T-helper 17 cell (primary cell): ENCODE results near the gene TADA2B. TPM values are rescaled to one million over a fixed set of nuclear protein-coding genes. Genes with fewer than 3 reads are reported as not detected.

Source experiments
- ATAC-seq: fragments of 150-1000 bp; cut with Tn5 transposase; 2 replicates; pipeline ENCODE4 v1.10.0; 2021; ENCODE audit warnings: mild to moderate bottlenecking, moderate library complexity
- DNase-seq, 3 donors: peaks; one replicate each; pipeline versions ENCODE4 v3.0.0 to v3.0.0-alpha.2; 2020 to 2021
- H3K9me3 ChIP-seq: one replicate; pipeline ENCODE4 v1.7.0; 2013; ENCODE audit warnings: low read length, mild to moderate bottlenecking; ENCODE audit not compliant: control insufficient read depth, poor library complexity, severe bottlenecking
- H3K27ac Mint-ChIP-seq: one replicate; pipeline ENCODE4 v1.8.0; 2022; ENCODE audit warnings: mild to moderate bottlenecking, moderate library complexity, mixed read lengths
- H3K27me3 Mint-ChIP-seq: one replicate; pipeline ENCODE4 v1.8.0; 2022; ENCODE audit warnings: mixed read lengths
- H3K36me3 Mint-ChIP-seq: one replicate; pipeline ENCODE4 v1.8.0; 2022; ENCODE audit warnings: low read depth, mixed read lengths
- H3K4me1 Mint-ChIP-seq: one replicate; pipeline ENCODE4 v1.8.0; 2022; ENCODE audit warnings: mild to moderate bottlenecking, mixed read lengths
- H3K4me3 Mint-ChIP-seq: one replicate; pipeline ENCODE4 v1.8.0; 2022; ENCODE audit warnings: mild to moderate bottlenecking, moderate library complexity, mixed read lengths
- total RNA-seq, 4 donors: library from RNA in 2 of 4; stranded (reverse) in 2 of 4; gene quantifications; one replicate each; pipeline ENCODE4 v1.2.3 and lab custom pipeline; 2022 to 2026

TADA2B gene
- total RNA-seq, 2 donors from 2014 or later: 31.8 to 40.9 TPM

DNA sequence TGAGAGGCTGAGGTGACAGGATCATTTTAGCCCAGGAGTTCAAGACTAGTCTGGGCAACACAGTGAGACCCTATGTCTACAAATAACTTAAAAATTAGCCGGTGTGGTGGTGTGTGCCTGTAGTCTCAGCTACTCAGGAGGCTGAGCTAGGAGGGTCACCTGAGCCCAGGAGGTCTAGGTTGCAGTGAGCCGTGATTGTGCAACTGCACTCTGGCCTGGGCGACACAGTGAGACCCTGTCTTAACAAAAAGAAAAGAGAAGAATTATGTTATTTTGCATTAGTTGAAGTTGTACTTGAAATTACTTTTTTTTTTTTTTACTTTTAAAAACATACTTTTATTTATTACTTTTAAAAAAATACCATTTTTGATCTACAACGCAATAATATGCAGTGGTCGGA lies 21.8 kb upstream of the TADA2B start:
- no peak overlapping the region for H3K4me3 Mint-ChIP-seq
- no peak for DNase-seq
- no peak overlapping the region for H3K27ac Mint-ChIP-seq
- no peaks in the 10 kb centered on the region for H3K27me3 Mint-ChIP-seq
- H3K36me3 Mint-ChIP-seq: no peaks in the 10 kb centered on the region
- ATAC-seq: no peak
- H3K4me1 Mint-ChIP-seq: peaks cover 4% of the 10 kb centered on the region
- no peaks in the 10 kb centered on the region for H3K9me3 ChIP-seq

GRCh38 chr4:7021930-7022664 lies 21.1 kb upstream of the TADA2B start:
- Mint-ChIP-seq H3K27ac (peak overlapping the region; percentile 60), H3K27me3 (no peaks in the 10 kb centered on the region), H3K36me3 (no peaks in the 10 kb centered on the region), H3K4me1 (peaks cover 4% of the 10 kb centered on the region), H3K4me3 (no peak overlapping the region)
- no peaks in the 10 kb centered on the region for H3K9me3 ChIP-seq
- DNase-seq (no peak), ATAC-seq (no peak)

DNA sequence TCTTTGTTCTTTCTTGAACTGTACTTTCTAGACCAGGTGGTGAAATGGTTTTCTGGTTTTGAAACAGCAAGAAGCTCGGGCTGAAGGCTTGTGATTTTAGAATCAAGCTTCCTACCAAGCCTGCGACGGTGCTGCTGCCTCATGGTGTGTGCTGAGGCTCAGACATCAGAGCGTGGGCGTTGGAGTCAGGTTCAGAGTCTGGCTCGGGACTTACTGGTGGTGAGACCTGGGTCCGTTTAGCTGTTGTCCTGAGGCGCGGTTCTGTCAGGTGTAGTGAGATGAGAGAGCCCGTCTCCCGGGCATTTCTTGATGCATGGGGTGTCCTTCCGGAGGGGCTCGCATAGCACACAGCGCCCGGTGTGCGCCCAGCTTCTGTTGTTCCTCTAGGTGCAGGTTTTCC lies 19.7 kb upstream of the TADA2B start:
- no peak for ATAC-seq
- H3K9me3 ChIP-seq: no peaks in the 10 kb centered on the region
- DNase-seq: no peak
- Mint-ChIP-seq H3K4me3 (no peak overlapping the region), H3K27ac (no peak overlapping the region), H3K27me3 (no peaks in the 10 kb centered on the region), H3K36me3 (peaks cover 8% of the 10 kb centered on the region), H3K4me1 (peaks cover 12% of the 10 kb centered on the region)

DNA sequence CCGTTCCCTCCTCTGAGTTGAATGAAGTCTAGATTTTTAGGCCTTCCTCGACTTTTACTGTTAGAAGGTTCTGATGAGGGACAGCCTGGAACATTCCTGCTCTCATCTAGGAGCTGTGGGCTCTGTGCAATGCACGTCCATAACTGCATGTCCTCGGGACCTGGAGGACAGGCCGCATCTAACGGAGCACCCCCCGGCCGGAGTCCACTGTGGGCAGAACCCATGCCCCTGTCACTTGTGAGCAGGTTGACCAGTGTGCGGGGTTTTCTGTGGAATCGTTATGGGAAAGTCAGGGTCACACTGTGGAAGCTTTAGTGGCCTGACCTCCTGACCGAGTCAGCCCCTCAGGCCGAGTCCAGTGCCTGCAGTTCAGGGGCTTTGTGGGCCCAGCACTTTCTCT lies 19.3 kb upstream of the TADA2B start:
- H3K27ac Mint-ChIP-seq: no peak overlapping the region
- no peaks in the 10 kb centered on the region for H3K27me3 Mint-ChIP-seq
- H3K9me3 ChIP-seq: no peaks in the 10 kb centered on the region
- ATAC-seq: no peak
- peaks cover 12% of the 10 kb centered on the region for H3K4me1 Mint-ChIP-seq
- peaks cover 8% of the 10 kb centered on the region for H3K36me3 Mint-ChIP-seq
- H3K4me3 Mint-ChIP-seq: no peak overlapping the region
- no peak for DNase-seq

DNA sequence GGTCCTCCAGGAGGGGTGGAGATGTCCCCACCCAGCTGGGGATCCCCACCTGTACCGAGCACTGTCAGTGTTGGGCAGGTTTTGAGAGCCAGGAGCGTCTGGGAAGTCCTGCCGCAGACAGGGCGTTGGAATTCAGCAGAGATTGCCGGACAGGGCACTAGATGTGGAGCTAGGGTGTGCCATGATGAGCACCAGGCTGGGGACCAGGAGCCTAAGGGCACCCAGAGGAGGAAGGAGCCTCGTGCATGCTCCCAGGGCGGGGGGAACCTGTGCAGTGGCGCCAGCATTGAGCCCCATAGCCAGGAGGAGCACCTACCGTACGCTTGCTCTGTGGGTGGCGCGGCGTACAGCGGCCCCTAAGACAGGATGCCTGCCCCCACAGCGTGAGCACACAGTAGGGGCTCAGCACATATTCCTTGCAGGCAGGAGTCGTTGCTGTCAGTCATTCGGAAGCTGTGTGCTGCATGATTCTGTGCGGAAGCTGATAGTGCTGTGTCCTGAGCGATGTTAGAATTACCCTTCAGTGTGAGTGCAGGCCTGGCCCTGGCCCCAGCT lies 18.8 kb upstream of the TADA2B start:
- no peaks in the 10 kb centered on the region for H3K9me3 ChIP-seq
- Mint-ChIP-seq H3K4me3 (no peak overlapping the region), H3K27me3 (no peaks in the 10 kb centered on the region), H3K4me1 (peaks cover 12% of the 10 kb centered on the region), H3K27ac (no peak overlapping the region), H3K36me3 (peaks cover 8% of the 10 kb centered on the region)
- DNase-seq (no peak), ATAC-seq (no peak)

DNA sequence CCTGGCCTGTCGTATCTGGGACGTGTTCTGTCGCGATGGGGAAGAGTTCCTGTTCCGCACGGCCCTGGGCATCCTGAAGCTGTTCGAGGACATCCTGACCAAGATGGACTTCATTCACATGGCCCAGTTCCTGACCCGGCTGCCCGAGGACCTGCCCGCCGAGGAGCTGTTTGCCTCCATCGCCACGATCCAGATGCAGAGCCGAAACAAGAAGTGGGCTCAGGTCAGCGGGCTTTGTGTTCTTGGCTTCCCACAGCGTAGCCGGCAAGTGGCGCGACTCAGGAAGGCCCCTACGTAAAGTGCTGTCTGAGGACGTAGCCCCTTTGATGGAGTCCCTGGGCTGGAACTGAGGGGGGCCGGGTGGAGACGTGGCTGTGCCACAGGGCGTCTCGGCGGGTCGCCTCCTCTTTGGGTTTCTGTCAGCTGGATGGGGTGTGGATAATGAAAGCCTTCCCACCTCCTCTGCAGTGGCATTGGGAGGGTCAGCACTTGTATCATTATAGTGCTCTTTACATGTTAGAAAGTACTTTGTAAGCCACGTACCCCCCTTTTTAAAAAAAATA lies 18.1 kb upstream of the TADA2B start:
- Mint-ChIP-seq H3K36me3 (peaks cover 8% of the 10 kb centered on the region), H3K4me3 (no peak overlapping the region), H3K27me3 (no peaks in the 10 kb centered on the region), H3K4me1 (peaks cover 12% of the 10 kb centered on the region), H3K27ac (no peak overlapping the region)
- H3K9me3 ChIP-seq: no peaks in the 10 kb centered on the region
- ATAC-seq: no peak
- no peak for DNase-seq

GRCh38 chr4:7026107-7026506 lies 17.1 kb upstream of the TADA2B start:
- DNase-seq (no peak), ATAC-seq (no peak)
- H3K27ac Mint-ChIP-seq: no peak overlapping the region
- H3K4me3 Mint-ChIP-seq: no peak overlapping the region
- peaks cover 12% of the 10 kb centered on the region for H3K36me3 Mint-ChIP-seq
- no peaks in the 10 kb centered on the region for H3K27me3 Mint-ChIP-seq
- H3K9me3 ChIP-seq: no peaks in the 10 kb centered on the region
- peaks cover 10% of the 10 kb centered on the region for H3K4me1 Mint-ChIP-seq

DNA sequence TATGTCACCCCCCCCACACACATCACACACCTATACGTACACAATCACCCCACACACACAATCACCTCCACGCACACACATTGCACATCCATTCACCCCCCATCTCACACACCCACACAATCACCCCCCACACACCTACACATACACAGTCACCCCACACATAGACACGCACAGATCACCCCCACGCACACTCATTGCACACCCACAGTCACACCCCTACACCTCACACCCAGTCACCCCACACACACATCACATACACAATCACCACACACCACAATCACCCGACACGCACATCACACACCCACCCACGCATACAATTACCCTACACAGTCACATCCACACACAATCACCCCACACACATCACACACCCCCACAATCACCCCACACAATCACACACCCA lies 15.9 kb upstream of the TADA2B start:
- Mint-ChIP-seq H3K4me1 (peaks cover 8% of the 10 kb centered on the region), H3K36me3 (peaks cover 12% of the 10 kb centered on the region), H3K27ac (no peak overlapping the region), H3K4me3 (no peak overlapping the region), H3K27me3 (no peaks in the 10 kb centered on the region)
- DNase-seq (no peak), ATAC-seq (no peak)
- H3K9me3 ChIP-seq: no peaks in the 10 kb centered on the region

DNA sequence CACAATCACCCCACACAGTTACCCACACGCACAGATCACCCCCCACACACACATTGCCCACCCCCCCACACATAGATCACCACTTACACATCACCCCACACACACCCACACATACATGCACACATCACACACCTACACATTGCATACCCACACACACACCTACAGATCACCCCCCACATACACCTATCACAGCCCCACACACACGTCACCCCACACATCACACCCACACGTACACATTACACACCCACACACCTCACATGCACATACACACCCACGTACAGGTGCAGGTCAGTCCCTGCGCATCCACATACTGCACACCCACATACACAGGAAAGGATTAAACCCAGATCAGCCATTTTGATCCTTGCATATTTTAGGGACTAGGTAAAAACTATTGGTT lies 15.3 kb upstream of the TADA2B start:
- no peaks in the 10 kb centered on the region for H3K27me3 Mint-ChIP-seq
- no peak overlapping the region for H3K27ac Mint-ChIP-seq
- peaks cover 12% of the 10 kb centered on the region for H3K36me3 Mint-ChIP-seq
- no peak overlapping the region for H3K4me3 Mint-ChIP-seq
- DNase-seq (no peak), ATAC-seq (no peak)
- peaks cover 8% of the 10 kb centered on the region for H3K4me1 Mint-ChIP-seq
- H3K9me3 ChIP-seq: no peaks in the 10 kb centered on the region

- no peak overlapping the region for H3K4me3 Mint-ChIP-seq
- DNase-seq (no peak), ATAC-seq (no peak)
- no peaks in the 10 kb centered on the region for H3K9me3 ChIP-seq
- H3K27me3 Mint-ChIP-seq: no peaks in the 10 kb centered on the region
- peaks cover 12% of the 10 kb centered on the region for H3K36me3 Mint-ChIP-seq
- H3K27ac Mint-ChIP-seq: peak overlapping the region; percentile 61
- peaks cover 8% of the 10 kb centered on the region for H3K4me1 Mint-ChIP-seq
Measured at GRCh38 chr4:7029212-7029611, 14.0 kb upstream of the TADA2B start.

DNA sequence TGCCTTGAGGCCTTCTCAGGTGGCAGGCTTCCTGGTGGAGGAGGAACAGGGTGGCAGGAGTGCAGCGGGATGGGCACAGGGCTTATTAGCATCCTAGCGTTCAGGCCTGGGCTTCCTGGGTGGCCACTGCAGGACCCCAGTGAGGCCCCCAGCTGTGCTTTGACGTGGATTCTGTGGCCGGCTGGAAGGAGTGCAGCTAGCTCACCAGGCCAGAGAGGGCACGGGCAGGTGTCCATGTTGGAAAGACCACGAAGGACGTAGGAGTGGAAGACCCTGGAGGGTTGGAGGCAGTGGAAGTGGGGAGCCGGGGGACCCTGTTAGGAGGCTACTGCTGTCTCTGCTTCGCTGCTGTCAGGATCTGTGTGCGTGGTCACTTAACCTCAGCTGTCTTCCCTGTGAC lies 13.3 kb upstream of the TADA2B start:
- Mint-ChIP-seq H3K36me3 (peaks cover 12% of the 10 kb centered on the region), H3K27ac (no peak overlapping the region), H3K27me3 (no peaks in the 10 kb centered on the region), H3K4me3 (no peak overlapping the region), H3K4me1 (peaks cover 8% of the 10 kb centered on the region)
- DNase-seq (no peak), ATAC-seq (no peak)
- H3K9me3 ChIP-seq: no peaks in the 10 kb centered on the region

DNA sequence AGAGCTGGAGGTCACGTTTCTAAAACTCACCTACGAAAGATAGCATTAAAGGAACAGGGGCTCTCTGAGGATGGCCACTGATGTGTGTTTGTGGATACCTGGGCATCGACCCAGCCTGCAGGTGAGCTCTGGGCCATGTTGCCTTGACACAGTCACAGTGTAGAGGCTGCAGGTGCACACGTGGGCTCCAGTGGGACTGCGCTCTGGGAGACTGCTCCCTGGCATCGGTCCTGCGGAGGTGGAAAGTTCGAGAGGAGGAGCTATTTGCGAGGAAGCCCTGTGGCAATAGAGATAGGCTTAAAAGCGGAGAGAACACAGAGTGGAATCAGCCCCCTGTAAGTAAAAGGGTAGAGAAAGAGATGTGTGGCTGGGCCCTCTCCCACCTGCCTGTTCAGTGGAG lies 12.3 kb upstream of the TADA2B start:
- Mint-ChIP-seq H3K4me3 (no peak overlapping the region), H3K27ac (peak overlapping the region; percentile 80)
- no peaks in the 10 kb centered on the region for H3K9me3 ChIP-seq

DNA sequence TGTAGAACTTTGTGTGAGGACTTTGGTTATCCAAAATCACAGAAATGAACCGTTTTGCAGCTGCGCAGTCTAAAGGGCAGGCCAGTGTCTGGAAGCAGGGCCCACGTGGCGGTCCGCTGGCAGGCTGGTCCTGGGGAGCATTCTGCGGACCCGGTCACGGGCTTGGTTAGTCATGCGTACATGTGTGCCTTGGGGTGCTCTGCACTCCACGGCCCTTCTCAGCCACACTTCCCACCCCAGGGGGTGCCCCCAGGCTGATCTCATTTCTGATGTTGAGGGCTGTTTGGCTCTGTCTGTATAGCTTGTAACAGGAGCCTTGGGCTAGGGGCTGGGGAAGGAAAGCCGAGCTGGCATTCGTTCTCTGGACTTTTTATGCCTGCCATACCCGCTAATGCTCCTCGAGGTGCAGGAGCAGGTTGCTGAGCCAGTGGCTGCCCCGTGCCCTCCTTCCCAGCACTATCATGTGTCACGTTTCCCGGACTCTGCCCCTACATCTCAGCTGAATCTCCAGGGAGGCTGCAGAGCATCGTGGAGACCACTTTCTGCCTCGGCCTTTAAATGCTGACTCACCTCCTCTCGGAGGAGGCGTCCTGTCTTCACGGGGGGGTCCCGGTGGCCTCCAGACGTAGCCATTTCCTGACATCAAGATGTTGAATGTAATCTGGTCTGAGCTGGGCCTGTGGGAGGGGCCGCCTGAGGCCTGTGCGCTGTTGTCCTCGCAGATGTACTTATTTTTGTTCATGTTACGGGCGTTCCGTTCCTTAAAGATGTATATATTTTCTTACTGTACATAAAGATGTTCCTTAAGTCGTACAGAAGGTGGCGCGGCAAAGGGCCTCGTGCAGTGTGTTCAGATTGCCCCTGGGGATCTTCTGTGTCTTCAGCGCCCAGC lies 11.4 kb upstream of the TADA2B start:
- Mint-ChIP-seq H3K36me3 (peaks cover 12% of the 10 kb centered on the region), H3K27me3 (no peaks in the 10 kb centered on the region), H3K4me3 (no peak overlapping the region), H3K4me1 (peaks cover 8% of the 10 kb centered on the region), H3K27ac (no peak overlapping the region)
- ATAC-seq (no peak), DNase-seq (no peak)
- no peaks in the 10 kb centered on the region for H3K9me3 ChIP-seq

More for the DNA sequence above, 12.3 kb upstream of the TADA2B start:
- no peak for ATAC-seq
- DNase-seq: no peak
- Mint-ChIP-seq H3K36me3 (peaks cover 12% of the 10 kb centered on the region), H3K4me1 (peaks cover 8% of the 10 kb centered on the region), H3K27me3 (no peaks in the 10 kb centered on the region)
